HG02852 (cell line): ENCODE measurements around the gene KREMEN2.
A peak's percentile ranks its signal among the peaks of the same experiment; 100 is the strongest.
"Not testable (repeated sequence)": the region's sequence is repeated elsewhere in the genome, so short reads cannot be mapped to it uniquely, and the experiment has no call there.

Experiments
- ATAC-seq: cut with Tn5 transposase; IDR thresholded peaks from one replicate; pipeline ENCODE4 v1.9.1; 2021; ENCODE audit warnings: mild to moderate bottlenecking, moderate library complexity; ENCODE audit not compliant: unreplicated experiment

The KREMEN2 gene, protein sequence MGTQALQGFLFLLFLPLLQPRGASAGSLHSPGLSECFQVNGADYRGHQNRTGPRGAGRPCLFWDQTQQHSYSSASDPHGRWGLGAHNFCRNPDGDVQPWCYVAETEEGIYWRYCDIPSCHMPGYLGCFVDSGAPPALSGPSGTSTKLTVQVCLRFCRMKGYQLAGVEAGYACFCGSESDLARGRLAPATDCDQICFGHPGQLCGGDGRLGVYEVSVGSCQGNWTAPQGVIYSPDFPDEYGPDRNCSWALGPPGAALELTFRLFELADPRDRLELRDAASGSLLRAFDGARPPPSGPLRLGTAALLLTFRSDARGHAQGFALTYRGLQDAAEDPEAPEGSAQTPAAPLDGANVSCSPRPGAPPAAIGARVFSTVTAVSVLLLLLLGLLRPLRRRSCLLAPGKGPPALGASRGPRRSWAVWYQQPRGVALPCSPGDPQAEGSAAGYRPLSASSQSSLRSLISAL

DNA sequence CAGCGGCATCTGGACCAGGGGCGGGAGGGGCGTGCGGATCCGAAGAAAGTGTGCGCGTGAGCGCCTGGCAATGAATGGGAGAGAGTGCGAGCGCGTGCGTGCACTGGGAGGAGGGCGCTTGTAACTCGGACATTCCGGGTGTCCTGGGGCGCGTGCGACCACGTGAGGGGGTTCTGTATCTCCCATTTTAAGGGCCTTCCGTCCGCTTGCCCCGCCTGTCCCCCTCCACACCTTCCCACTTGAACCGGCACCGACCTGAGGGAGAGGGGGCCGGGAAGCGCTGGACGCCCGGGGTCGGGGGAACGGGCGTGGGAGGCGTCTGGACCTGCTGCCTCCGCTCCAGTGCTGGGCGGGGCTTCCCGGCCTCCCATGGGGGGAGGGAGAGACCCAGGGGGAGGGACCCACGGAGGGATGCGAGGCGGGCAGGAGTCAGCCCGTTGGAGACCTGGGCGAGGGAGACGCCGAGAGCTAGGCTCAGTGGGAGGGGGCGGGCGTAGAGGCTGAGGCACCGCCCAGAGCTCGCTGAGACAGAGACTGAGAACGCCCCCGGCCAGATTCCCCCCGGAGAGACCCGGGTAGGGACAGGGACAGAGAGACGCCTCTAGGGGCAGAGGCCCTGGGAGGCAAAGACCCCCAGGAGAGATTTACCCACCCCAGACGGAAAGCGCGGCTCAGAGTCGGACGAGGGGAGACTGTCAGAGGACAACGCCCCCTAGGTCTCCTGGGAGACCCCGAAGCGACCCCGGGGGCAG, at the start of gene KREMEN2:
KREMEN2 (plus strand) TSS at position 553 of the 752 bp plus-strand sequence. CDS start 246 bp downstream, outside the sequence.
- ATAC-seq: no peak

DNA sequence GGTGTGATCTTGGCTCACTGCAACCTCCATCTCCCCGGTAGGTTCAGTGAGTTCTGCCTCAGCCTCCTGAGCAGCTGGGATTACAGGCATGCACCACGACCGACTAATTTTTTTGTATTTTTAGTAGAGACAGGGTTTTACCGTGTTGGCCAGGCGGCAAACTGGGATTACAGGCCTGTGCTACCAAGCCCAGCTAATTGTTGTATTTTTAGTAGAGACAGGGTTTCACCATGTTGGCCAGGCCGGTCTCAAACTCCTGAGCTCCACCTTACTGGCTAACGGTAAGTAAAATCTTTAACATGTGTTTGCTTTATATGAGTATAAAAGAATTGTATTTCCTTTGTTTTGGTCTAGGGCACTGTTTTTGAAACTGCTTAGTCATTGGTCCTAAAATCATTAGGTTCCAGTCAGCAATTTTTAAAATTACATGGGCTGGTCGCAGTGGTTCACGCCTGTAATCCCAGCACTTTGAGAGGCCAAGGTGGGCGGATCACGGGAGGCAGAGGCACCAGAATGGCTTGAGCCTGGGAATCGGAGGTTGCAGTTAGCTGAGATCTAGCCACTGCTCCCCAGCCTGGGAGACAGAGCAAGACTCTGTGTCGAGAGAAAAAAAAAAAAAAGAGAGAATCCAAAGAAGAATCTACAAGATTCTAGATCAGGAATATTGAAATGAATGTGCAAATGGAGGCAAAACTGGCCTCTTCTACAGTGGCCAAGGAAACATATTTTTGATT, 48.7 kb upstream of the KREMEN2 start:
- no peak for ATAC-seq

DNA sequence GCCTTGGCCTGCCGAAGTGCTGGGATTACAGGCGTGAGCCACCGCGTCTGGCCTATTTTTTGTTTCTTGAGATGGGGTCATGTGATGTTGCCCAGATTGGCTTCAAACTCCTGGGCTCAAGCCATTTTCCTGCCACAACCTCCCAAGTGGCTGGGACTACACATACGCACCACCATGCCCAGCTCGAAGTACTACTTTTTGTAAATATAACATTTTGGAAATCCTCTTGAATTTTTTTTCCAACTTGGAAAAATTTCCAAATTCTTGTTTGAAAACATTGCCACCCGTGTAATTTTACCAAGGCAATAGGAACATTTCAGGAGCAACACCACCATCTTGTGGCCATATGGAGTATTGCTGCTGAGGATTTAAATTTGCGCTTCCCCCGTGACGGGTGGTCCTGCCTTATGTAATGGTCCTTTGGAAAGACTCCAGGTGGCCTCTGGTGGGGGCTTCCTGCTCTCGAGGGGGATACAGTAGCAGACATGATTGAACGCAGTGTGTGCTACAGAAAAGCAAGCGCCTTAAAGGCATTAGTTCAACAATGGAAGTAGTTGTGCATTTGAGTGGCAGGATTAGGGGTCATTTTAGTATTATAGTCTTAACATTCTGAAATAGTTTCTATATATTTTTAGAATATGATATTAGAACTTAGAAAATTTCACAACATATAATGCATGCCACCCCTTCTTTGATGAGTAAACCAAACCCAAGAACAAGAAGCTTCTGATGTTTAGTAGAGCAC, 44.4 kb upstream of the KREMEN2 start:
- no peak for ATAC-seq

DNA sequence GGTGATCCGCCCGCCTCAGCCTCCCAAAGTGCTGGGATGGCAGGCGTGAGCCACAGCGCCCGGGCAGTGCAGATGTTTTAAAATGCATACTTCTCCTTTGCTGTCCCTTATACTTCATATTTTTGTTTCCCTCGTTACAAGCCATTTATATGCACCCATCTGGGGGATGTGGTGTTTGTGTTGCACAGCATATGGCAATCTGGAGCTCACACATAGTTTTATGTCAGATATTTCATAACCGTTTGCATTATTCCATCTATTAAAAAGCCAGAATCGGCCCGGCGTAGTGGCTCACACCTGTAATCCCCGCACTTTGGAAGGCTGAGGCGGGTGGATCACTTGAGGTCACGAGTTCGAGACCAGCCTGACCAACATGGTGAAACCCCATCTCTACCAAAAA, 40.6 kb upstream of the KREMEN2 start:
- no peak for ATAC-seq

DNA sequence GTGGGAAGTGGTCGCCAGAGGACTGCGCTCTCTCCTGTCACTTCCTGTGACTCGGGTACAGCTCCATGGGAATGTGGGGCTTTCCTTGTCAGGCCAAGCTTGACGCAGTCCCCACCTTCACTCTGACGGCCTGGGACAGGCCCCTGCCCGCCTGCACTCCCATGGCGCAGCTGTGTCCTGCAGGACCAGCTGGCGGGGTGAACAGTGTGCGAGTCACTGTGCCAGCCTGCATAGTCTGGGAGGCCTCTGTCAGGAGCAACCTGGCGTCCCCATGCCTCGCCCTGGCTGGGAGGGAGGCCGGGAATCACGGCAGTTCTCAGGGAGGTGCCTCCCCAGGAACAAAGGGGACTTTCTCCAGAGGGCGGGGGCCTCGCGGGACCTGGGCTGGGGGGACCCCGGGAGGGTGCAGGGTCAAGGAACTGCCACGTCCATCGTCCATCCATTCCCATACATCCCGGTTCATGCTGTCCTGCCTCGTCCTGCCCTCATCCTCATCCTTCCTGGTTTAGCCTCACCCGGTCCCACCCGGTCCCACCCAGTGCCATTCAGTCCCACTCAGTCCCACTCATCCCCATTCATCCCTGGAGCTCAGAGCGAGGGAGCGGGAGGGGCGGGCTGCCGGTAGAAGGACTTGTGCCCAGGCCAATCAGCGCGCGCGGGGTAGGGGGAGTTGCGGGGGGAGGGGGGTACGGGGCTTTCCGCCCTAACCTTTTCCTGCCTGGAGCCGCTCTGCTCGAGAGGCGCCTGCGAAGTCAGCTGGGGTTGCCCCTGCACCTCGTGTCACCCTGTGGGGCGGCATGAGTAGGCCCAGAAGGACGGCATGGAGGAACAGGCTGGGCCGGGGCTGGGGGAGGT, 38.9 kb upstream of the KREMEN2 start:
- ATAC-seq: no peak

DNA sequence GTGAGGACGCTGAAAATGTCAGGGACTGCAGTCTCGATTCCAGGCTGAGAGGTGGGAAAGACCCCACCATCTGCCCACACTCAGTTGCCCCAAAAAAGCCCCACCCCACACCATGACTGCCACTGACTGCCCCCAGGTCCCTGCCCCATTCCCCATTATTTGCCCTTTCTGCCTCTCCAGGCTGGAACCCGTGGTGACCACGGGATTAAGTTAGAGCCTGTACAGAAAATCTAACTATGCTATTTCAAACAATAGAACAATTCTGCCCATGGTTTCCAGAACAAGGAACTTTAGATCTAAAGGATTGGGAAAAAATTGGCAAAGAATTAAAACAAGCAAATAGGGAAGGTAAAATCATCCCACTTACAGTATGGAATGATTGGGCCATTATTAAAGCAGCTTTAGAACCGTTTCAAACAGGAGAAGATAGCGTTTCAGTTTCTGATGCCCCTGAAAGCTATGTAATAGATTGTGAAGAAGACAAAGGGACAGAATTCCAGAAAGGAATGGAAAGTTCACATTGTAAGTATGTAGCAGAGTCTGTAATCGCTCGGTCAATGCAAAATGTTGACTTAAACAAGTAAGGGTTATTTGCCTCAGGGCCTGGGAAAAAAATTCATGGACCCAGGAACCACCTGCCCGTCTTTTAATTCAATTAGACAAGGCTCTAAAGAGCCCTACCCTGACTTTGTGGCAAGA, 38.0 kb upstream of the KREMEN2 start:
- ATAC-seq: no peak

DNA sequence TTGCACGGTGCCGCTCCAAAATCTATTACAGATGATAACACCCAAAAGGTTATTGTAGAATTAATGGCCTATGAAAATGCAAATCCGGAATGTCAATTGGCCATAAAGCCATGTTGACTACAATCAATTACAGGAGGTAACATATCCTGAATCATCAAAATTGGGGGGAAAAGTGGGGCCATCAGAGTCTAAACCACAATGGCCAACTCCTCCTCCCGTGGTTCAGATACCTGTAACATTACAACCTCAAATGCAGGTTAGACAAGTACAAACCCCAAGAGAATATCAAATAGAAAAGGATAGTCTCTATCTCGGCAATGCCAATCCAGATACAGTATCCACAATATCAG, 37.5 kb upstream of the KREMEN2 start:
- no peak for ATAC-seq

DNA sequence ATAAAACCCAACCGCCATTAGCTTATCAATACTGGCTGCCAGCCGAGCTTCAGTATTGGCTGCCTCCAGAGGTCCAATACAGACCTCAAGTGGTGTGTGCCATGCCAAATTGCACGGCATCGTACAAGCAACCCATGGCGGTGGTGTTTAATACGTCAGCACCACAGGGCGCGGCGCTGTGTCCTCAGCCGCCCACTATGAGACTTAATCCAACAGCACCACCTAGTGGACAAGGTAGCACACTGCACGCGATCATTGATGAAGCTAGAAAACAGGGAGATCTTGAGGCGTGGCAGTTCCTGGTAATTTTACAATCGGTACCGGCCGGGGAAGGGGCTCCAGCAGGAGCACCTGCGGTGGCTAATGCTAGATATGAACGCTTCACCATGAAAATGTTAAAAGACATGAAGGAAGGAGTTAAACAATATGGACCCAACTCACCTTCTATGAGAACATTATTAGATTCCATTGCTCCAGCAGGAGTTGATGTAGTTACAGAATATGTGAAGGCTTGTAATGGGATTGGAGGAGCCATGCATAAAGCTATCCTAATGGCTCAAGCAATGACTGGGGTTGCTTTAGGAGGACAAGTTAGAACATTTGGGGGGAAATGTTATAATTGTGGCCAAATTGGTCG, 36.9 kb upstream of the KREMEN2 start:
- ATAC-seq: peak; percentile 45

DNA sequence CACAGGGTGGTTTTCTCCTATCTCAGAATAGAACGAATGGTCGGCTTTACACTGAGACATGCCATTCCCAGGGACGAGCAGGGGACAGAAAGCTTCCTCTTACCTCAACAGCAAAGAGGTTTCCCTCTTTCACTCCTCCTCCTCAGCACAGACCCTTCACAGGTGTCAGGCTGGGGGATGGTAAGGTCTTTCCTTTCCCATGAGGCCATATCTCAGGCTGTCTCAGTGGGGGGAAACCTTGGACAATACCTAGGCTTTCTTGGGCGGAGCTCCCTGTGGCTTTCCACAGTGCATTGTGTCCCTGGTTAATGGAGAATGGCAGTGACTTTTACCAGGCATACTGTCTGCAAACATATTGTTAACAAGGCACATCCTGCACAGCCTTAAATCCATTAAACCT, 35.9 kb upstream of the KREMEN2 start:
- ATAC-seq: not testable (repeated sequence)

DNA sequence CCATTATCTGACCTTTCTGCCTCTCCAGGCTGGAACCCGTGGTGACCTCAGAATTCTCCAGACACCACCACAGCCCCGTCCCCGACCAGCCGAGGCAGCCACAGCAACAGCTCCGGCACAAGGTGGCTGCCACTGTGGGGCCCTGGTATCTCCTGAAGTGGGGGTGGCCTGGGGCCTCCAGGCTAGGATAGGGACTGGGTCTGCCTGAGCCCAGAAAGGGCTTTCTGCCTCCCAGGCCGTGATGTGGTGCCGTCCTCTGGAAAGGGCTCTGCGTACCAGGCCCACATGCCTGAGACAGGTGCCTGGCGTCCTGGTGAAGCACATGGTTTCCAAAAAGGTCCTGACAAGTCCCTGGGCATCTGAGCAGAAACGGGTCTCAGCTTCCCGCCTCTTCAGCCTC, 35.3 kb upstream of the KREMEN2 start:
- ATAC-seq: no peak

DNA sequence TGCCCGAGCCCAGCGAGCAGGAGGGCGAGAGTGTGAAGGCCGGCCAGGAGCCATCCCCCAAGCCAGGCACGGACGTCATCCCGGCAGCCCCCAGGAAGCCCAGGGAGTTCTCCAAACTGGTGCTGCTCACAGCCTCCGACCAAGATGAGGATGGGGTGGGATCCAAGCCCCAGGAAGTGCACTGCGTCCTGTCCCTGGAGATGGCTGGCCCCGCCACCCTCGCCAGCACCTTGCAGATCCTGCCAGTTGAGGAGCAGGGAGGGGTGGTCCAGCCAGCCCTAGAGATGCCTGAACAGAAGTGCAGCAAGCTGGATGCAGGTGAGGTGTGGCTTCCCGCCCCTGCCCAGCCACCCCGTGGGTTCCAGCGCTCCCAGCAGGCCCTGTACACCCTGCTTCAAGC, 34.4 kb upstream of the KREMEN2 start:
- no peak for ATAC-seq

DNA sequence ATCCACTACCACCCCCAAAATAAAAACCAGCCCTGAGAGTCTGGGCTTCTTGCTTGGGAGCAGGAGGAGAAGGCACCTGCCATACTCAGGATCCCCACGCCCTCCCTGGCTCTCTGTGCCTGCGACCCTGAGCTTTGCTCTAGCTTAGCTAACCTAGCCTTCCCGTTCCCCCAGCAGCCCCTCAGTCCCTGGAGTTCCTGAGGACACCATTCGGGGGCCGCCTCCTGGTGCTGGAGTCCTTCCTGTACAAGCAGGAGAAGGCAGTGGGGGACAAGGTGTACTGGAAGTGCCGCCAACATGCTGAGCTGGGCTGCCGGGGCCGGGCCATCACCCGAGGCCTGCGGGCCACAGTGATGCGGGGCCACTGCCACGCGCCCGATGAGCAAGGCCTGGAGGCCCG, 33.8 kb upstream of the KREMEN2 start:
- ATAC-seq: no peak

DNA sequence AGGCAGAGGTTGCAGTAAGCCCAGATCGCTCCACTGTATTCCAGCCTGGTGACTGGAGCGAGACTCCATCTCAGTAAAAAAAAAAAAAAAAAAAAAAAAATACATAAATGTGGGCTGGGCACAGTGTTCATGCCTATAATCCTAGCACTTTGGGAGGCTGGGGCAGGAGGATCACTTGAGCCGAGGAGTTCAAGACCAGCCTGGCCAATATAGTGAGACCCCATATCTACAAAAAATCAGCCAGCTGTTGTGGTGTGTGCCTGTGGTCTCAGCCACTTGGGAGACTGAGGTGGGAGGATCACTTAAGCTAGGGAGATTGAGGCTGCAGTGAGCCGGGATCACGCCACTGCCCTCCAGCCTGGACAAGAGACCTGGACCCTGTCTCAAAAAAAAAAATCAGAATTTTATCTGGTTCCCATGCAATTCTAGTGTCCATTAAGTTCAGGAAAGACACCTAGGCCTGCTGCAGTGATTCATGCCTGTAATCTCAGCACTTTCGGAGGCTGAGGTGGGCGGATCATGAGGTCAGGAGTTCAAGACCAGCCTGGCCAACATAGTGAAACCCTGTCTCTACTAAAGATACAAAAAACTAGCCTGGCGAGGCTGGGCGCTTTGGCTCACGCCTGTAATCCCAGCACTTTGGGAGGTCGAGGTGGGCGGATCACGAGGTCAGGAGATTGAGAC, 32.7 kb upstream of the KREMEN2 start:
- not testable (repeated sequence) for ATAC-seq

DNA sequence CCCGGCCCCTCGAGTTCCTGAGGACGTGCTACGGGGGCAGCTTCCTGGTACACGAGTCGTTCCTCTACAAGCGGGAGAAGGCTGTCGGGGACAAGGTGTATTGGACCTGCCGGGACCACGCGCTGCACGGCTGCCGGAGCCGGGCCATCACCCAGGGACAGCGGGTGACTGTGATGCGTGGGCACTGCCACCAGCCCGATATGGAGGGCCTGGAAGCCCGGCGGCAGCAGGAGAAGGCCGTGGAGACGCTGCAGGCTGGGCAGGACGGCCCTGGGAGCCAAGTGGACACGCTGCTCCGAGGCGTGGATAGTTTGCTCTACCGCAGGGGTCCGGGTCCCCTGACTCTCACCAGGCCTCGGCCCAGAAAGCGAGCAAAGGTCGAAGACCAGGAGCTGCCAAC, 30.9 kb upstream of the KREMEN2 start:
- ATAC-seq: no peak

DNA sequence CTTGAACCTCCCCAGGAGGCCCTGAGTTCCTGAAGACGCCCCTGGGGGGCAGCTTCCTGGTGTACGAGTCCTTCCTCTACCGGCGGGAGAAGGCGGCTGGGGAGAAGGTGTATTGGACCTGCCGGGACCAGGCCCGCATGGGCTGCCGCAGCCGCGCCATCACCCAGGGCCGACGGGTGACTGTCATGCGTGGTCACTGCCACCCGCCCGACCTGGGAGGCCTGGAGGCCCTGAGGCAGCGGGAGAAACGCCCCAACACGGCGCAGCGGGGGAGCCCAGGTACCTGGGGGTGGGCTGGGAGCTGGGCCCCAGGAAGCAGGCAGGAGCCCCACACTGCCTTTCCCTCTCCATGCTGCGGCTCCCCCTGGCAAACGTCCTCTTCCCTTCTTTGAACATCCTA, 30.4 kb upstream of the KREMEN2 start:
- ATAC-seq: no peak

DNA sequence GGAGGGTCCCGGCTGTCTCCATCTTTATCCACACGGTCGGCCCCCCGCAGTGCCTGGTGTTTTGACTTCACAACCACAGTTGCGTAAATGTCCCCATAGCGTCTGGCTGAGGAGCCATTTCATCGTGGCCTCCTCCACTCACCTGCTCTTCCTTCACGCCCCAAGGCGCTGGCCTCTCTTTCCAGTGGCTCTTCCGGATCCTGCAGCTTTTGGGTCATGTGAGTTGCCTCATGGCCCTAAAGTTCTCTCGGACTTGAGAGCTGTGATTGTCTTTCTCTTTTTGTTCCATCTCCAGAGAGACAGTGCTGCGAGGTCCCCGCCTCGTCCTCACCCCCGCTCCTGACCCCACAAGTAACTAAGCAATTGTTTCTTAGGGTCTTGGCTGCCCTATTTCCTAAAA, 29.6 kb upstream of the KREMEN2 start:
- ATAC-seq: no peak

DNA sequence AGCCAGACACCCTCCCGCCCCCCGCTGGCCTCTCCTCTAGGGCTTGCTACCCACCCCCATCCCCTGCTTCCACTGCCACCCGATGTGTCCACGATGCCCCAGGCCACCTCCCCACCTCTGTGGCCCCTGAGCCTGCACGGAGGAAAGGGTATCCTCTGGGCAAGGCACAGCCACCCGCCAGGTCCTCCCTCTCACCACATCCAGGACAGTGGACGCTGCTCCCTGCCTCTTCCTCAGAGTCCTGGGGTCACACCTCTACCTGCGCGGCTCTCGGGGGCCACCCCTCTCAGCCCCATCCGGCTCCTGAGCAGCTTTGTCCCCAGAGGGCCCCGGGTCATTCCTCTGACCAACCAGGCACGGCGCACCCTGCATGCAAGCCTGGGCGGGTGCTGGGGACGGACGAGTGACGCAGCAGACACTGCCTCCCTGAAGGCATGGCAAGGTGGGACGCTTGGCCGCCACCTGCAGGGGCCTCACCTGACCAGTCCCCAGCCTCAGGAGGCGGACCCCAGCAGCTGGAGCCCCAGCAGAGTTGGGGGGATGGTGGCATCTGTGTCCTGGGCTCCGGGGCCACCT, 27.6 kb upstream of the KREMEN2 start:
- no peak for ATAC-seq

DNA sequence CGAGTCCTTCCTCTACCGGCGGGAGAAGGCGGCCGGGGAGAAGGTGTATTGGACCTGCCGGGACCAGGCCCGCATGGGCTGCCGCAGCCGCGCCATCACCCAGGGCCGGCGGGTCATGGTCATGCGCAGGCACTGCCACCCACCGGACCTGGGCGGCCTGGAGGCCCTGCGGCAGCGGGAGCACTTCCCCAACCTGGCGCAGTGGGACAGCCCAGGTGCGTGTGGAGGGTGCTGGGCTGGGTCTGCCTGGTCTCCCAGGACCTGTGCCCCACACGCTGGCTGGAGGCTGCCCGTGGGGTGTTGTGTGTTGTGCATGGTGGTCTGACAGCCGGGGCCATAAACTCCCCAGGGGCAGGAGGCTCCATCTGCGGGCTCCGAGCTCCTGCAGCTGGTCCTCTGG, 26.9 kb upstream of the KREMEN2 start:
- ATAC-seq: no peak
